Measurements from ENCODE around the gene LACRT.
"Not testable (repeated sequence)": the region's sequence is repeated elsewhere in the genome, so short reads cannot be mapped to it uniquely, and the experiment has no call there.

The LACRT gene, protein sequence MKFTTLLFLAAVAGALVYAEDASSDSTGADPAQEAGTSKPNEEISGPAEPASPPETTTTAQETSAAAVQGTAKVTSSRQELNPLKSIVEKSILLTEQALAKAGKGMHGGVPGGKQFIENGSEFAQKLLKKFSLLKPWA

DNA sequence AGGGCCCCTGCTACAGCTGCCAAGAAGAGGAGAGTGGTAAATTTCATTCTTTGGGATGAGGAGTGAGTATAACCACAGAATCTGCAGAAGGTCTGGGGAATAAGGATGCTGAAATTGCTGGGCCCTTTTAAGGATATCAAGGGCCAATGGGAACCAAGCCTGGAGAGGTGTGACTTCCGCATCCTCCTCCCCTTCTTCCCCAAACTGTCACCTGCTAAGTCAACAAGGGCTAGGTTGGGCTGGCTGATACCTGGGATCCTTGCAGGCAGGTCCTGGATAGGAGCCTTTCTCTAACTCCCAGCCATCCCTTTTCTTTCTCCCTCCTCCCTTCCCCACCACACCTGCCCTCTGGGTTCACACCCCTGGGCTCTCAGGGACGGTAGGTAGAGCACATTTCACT is at the start of gene LACRT:
Gene LACRT (minus strand): TSS at position 101 of the 400 bp plus-strand sequence. CDS start 54 bp downstream, at position 47.
- no peak for DNase-seq

DNA sequence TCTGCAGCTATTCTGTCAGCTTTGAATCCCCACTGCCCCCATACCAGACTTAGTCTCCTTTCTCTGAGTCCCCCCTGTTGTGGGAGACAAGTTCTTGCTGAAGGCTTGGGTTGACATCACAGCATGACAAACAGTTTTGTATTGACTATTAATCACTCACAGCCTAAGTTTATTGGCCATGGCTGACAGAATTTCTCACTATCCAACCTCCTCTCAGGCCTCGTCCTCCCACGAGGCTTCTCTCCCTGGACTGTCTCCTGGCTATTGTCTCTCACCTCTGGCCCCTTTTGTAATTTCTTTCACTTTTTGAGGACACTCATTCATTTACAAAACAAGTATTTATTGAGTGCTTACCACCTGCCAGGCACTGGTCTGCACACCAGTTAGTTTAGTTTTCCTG is 48.7 kb upstream of the LACRT start:
- no peak for DNase-seq

DNA sequence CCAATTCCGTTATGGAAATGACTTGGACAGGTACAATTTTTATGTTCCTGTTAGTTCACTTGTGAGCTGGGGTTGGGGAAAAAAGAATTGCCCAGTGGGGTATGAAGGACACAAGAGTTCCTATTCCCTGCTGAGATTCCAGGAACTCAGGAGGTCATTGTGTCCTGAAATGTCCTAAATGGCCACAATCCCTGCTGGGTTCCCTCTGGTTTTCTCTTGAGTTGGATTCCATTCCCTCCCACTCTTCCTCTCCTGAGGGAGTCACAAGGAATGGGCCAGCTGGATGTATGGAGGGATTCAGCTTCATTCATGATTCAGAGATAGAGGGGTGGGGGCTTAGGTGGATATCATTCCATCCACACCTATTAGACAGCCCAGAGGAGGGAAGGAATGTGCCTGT is 48.0 kb upstream of the LACRT start:
- DNase-seq: no peak

DNA sequence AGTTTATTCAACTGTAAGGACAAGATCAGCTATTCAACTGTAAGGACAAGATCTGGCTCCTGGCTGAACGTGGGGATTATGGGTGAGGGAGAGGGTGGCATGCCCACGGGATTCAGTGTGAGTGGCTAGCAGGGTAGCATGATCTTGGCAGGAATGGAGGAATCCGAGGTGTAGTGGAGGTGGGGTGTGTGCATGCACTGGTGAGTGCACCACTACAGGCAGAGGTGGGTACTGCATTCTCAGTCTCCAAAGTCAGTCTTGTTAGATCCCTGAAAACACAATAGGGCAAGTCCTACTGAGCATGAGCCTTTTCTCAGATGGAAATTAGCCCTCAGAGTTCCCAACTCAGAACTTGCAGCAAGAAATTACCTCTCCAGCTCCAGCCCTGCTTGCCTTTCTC is 45.7 kb upstream of the LACRT start:
- peak in 1 of 2 experiments; percentile 18 for DNase-seq

DNA sequence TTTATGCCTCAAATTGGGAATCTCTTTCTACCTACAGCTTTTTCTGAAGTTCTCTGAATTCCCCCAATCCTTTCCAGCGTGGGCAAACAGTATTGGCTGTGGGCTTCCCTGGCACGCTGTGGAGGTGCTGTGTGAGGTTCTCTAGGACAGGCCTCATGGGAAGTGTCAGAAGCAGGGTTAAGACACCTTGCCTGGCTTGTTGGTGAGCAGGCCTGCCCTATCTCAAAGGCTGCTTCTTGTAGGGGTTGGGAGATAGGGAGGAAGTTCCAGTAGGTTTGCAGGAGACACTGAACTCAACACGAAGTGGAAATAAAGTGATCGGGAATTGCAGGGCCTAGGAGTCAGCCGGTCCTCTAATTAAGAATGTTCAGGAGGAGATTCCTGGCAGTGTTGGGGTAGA is 43.4 kb upstream of the LACRT start:
- no peak for DNase-seq

DNA sequence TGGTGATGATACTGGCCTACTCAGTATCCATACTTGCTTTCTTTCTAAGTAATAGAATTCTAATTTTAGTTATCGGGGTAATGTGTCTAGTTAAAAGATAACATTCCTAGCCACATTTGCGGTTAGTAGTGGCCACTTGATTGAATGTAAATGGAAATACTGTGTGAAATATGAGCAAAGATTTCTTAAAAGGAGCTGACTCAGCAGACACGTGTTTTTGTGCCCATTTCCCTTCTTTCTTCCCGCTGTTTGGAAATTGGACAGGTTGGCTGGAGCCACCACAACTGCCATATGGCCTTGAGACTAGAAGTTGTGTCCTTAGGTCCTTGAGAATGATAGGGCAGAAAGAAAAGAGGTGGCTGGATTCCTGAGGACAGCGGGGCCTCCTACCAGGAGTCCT is 33.2 kb upstream of the LACRT start:
- no peak for DNase-seq

DNA sequence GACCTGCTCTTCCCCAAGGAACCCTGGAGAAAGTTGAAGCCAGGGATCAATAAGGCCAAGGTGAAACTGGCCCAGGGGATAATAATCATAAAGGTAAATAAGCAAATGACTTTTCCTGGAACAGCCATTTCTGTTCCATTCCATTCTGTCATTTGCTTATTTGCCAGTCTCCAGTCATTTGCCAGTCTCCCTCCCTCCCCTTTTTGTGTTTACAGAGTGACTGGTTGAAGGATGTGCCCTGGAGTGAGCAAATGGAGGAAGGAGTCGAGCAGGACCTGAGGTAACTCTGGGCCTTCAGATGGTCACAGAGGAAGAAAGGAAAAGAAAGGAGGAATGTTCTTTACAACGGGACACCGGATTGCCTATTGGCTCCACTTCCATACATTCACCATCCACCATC is 31.3 kb upstream of the LACRT start:
- DNase-seq: no peak

DNA sequence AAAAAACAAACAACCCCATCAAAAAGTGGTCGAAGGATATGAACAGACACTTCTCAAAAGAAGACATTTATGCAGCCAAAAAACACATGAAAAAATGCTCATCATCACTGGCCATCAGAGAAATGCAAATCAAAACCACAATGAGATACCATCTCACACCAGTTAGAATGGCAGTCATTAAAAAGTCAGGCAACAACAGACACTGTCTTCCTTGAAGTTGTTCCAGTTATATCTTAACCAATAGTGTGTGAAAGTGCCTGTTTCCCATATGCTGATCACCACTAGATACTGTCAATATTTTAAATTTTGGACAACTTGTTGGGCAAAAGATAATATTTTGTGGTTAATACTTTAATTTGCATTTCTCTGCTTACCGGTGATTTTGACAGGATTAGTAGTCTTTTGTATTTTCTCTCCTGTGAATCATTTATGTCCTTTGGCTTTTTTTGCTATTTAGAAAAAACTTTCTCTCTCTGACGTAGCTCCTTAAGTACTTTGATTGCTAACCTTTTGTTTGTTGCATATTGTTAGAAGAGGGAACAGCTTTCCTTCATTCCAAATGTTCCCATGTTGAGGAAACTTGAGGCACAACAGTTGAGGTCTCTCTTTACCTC is 30.4 kb upstream of the LACRT start:
- not testable (repeated sequence) for DNase-seq

DNA sequence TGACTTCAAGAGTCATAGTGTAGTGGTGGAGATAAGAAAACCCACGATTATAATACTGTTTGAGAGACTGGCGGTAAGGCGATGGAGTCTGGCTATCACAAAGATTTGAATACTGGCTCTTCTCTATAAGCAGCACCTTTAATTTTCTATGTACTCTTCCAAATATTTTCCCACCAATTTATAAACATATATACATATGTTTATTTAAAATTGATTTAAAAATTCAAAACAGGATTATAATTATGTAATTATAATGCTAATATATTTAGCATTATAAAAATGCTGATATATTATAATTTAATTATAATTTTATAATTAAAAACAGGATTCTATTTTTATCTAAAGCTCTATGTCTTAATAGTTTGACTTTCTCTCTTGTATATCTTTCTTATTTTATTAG is 28.9 kb upstream of the LACRT start:
- DNase-seq: no peak

DNA sequence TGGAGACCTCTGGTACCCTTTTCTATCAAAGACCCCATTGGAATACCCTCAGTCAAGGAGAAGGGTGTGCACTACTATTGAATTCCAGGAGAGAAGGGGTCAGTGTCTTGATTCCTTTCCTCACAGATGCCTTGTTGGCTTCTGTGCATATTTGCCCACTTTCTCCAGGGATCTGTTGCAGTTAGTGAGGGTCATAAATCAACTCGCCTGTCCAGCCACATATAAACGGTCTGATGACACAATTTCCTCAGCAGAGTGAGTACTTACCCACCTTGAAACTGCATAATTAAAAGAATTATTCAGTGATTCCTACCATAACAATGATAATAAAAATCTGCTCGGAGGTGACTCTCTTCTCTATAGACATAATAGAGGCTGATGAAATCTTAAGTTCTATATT is 27.3 kb upstream of the LACRT start:
- DNase-seq: no peak

DNA sequence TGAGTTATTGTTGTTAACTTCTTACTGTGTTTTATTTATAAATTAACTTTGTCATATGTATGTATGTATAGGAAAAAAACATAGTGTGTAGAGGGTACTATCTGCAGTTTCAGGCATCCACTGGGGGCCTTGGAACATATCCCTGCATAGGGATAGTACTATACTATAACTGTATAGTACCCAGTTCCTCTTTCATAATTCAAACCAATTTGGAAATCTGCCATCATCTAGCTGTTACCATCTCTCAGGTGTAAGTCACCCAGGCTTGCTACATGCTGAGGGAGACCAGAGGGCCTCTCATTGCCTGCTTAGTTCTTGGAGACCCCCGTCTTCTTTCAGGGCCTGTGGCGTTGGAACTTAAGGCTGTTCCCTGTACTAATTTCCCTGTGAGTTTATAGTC is 26.4 kb upstream of the LACRT start:
- no peak for DNase-seq

DNA sequence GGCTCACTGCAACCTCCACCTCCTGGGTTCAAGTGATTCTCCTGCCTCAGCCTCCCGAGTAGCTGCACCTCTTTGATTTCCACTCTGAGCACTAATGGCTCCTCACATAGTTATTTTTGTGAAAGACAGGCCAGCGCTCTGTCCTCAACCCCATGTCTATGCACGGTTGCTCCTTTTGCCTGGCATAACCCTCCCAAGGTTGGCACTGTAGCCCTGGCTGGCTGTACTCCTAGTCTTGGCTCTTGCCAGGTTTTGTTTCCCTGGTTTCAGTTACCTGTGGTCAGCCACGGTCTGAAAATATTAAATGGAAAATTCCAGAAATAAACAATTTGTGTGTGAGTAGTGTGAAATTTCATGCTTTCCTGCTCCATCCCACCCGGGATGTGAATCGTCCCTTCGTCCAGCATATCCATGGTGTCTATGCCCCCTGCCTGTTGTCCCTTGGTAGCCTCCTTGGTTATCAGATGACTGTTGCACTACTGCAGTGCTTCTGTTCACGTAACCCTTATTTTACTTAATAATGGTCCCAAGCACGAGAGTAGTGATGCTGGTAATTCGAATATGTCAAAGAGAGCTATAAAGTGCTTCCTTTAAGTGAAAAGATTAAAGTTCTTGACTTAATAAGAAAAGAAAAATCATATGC is 25.7 kb upstream of the LACRT start:
- DNase-seq: no peak

DNA sequence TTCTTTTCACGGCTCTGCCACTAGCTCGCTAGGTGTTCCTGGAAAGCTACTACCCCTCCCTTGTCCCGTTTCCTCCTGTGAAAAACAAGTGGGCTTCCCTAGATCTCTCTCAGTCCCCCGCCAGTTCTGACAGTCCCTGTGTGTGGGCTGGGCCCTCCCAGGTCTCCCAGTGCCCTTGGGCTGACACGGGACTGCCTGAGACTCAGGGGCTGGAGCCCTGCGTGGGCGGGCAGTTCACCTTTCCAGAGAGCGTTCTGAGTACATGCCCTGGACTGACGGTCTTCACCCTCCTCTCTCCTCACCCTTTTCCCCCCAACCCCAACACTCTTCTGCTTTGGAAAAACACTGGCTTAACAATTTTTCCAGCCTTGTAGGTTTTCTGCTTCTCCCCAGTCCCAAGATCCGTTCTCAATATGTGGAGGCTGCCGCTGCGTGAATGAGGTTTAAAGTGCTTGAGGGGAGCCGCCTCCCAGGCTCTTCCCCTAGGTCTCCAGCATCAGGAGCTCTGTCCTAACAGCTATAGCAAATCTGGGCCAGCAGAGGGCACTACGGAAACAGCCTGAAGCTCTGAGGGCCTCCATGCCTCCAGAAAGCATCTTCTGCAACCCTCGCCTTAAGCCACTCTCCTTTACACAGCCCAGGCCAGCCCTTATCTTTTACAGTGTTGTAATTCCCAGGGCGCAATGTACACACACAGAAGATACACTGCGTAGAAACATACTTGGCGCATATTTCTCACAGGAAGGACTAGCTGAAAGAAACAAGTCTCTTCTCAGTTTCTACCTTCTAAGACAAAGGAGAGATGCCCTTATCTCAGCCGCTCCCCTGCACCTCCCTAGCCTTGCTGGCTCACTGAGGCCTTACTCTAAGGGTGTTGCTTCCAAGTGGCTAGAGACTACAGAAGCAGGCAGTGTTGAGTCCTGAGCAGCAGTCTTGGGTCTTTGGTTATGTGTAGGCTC is 23.9 kb upstream of the LACRT start:
- peak; percentile 12 to 20 for DNase-seq

DNA sequence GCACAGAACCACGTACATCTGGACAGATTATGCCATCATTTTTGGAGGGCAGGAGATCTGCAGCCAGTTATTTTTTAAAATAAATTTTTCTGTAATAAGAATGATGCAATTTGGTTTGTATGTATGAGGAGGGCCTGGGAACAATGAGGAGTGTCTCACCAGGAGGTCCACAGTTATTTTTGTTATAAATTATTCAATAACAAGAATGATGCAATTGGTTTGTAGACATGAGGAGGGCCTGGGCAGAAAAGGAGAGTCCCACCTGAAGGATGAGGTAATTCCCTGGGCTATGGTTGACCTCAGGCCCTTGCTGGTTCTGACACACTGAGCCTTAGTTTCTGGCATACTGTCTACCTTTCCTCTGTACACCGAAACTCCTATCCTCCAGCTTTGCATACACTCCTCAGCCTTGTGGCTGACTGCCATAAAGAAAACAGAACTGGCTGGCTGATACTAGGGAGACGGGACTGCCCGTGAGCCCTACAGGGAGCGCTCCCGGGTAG is 22.5 kb upstream of the LACRT start:
- no peak for DNase-seq

DNA sequence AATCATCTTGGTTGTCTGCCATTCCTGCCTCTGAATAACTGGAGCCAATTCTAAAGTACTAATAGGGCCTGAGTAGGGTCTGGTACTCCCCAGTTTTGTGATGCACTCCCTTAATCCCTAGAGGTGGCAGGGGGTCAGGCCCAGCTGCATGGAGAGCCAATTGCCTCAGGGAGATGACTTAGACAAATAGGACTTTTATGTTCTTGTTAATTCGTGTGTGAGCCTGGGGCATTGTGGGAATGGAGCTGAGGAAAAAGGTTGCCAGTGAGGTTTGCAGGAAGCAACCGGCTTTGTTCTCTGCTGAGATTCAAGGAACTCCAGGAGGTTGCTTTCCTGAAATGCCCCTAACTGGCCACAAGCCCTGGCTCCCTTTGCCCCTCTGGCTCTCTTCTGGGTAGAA is 20.2 kb upstream of the LACRT start:
- no peak for DNase-seq

DNA sequence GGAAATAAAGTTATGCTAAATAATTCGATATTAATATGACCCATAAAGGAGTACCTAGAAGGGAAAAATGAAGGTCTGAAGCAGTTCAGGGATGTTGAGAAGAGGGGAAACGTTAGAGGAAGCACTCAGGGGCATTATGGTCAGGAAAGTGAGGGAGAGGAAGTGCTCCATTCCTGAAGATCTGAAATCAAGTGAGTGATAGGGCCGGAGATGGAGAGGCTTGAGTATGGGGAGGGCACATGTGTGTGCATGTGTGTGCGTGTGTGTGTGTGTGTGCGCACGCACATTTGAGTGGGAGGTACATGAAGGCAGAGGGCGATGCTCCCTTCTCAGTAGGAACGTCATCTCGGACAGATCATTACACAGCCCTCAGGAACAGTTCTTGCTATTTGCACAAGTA is 18.3 kb upstream of the LACRT start:
- no peak for DNase-seq

DNA sequence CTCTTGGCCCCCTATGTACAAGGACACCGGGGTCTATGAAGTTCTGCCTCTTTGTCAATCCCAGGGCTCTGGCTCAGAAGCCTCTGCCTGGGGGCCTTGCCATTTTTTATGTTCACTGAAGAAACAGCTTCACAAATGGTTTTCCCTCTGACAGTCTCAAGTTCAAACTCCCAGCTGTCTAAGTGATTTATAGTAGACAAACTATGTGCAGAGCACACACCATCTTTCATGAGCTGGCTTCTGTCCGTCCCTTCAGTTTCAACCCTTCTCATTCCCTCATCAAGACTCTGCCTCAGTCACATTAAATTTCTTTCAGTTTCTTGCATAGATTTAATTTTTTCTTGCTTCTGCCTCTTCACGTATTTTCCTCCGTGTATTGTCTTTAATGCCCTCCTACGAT is 16.2 kb upstream of the LACRT start:
- no peak for DNase-seq

DNA sequence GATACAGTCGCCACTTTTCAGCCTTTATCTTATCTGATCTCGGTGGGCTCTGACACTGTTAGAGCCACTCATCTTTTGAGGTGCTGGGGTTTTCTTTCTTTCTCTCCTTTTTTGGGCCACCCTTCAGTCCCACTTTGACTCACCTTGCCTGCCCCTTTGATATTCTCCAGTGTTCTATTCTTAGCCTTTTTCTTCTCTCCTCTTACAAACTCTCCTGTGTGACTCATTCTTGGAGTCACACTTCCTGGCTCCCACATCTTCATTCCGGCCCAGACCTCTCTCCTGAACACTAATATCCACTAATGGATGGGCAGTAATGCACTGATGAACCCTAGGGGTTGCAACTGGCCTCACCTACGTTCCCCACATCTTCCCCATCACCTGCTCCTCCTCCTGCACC is 15.7 kb upstream of the LACRT start:
- DNase-seq: no peak

DNA sequence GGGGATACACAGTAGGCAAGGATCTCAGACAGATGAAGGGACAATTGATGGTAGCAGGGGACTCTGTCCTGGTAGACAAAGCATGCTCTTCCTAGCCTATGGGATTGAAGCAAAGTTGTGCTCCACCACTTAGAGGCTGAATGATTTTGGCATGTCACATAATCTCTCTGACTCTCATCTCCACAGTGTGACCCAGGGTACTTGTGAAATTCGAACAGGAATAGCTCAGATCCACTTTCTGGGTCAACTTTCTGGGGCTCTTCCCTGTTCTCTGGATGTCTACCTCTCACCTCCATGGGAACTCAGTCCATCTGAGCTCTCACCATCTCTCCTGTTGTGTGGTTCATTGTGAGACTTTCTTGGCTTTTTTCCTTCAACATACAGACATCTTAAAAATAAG is 15.1 kb upstream of the LACRT start:
- no peak for DNase-seq

DNA sequence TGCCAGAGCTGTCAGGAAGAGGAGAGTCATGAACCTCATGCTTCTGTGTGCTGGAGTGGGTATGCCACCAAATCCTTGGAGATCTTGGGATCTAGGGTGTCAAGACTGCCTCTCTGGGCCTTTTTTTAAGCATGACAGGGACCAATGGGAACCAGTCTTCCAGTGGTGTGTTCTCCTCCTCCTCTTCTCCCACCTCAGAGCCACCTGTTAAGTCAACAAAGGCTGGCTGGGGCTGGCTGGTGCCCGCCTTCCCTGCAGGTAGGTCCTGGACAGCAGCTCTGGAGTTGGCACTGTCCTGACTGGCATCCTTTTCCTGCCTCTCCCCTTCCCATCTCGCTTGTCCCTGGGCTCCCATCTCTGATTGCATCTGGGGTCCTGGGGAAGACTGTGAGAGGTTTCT is 13.6 kb upstream of the LACRT start, which contains the start of gene DCD:
Gene DCD (minus strand): TSS at position 101 of the 400 bp plus-strand sequence. CDS start 62 bp downstream, at position 39.
- DNase-seq: no peak

DNA sequence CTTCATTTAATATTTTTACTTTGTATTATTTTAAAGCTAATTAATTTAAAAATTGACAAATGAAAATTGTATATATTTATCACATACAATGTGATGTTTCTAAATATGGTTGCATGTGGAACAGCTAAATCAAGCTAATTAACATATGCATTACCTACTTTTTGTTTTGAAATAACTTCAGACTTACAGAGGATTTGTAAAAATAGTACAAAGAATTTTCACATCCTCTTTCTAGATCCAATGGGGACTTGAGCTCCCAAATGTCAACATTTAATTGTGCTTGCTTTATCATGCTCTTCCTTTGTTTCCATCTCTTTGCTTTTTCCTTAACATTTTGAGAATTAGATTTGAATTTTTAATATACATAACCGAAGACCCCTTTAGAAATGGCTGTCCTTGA is 6.9 kb upstream of the LACRT start:
- no peak for DNase-seq

DNA sequence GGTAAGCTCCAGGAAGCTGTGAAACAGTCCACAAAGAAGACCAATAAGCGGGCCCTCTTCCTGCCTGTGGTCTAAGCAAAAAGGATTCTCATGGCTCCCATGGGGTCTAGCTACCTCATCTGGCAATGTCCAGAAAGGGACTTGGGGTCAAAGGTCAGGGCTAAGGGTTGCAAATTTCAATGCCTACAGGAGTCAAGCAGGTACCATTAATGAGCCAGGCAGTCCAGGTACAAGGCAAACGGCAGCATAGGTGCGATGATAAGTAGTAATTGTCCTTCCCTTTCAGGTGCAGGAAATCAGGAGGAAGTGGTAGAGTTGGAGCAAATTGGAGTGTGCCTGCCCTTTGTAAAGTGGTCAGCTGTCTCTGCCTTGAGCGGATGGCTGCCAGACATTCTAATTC is 6.4 kb upstream of the LACRT start:
- no peak for DNase-seq

DNA sequence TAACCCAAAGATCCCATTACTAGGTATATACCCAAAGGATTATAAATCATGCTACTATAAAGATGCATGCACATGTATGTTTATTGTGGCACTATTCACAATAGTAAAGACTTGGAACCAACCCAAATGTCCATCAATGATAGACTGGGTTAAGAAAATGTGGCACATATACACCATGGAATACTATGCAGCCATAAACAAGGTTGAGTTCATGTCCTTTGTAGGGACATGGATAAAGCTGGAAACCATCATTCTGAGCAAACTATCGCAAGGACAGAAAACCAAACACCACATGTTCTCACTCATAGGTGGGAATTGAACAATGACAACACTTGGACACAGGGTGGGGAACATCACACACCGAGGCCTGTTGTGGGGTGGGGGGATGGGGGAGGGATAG is 4.4 kb upstream of the LACRT start:
- DNase-seq: not testable (repeated sequence)
